Measurements from ENCODE around the gene ELL2. TPM values are rescaled to one million over a fixed set of nuclear protein-coding genes. Genes with fewer than 3 reads are reported as not detected.

ELL2 gene
- total RNA-seq, 6 experiments from 2014 or later = 74.3 to 96.4 (median 84.5) TPM

- intact Hi-C loops (cut with DNase I) = no loop called here
Measured at GRCh38 chr5:95942414-95942813, 19.2 kb downstream of the ELL2 start.

GRCh38 chr5:95941756-95942155 lies 19.9 kb downstream of the ELL2 start:
- peaks cover 0 to 64% (median 10%) of the 10 kb centered on the region in 4 donors for H3K4me1 ChIP-seq
- H3K9me3 ChIP-seq = no peaks in the 10 kb centered on the region
- H3K4me3 ChIP-seq = no peak overlapping the region
- TF ChIP-seq POLR2A (IDR thresholded peaks at IDR 0.05) = no peak
- no peak for TF ChIP-seq CTCF (IDR thresholded peaks at IDR 0.05)
- H3K27me3 ChIP-seq = no peaks in the 10 kb centered on the region
- ATAC-seq (no peak), DNase-seq (no peak)
- no peak overlapping the region for H3K27ac ChIP-seq
- H3K36me3 ChIP-seq = peaks cover 0 to 16% (median 2%) of the 10 kb centered on the region in 4 donors
- intact Hi-C loops (cut with DNase I) = no loop called here

More at GRCh38 chr5:95942414-95942813, 19.2 kb downstream of the ELL2 start:
- DNase-seq (no peak), ATAC-seq (no peak)
- Histone ChIP-seq H3K9me3 (no peaks in the 10 kb centered on the region), H3K27ac (no peak overlapping the region), H3K4me1 (peaks cover 0 to 69% (median 10%) of the 10 kb centered on the region in 4 donors), H3K27me3 (no peaks in the 10 kb centered on the region), H3K36me3 (peaks cover 0 to 16% (median 2%) of the 10 kb centered on the region in 4 donors), H3K4me3 (no peak overlapping the region)
- TF ChIP-seq CTCF (IDR thresholded peaks at IDR 0.05) (no peak), POLR2A (IDR thresholded peaks at IDR 0.05) (no peak)
- WGBS (ENCODE audit: insufficient coverage, low coverage, low lambda C conversion rate, missing lambda C conversion rate) = 74% methylated on average over 2 of the region's 2 CpGs

DNA sequence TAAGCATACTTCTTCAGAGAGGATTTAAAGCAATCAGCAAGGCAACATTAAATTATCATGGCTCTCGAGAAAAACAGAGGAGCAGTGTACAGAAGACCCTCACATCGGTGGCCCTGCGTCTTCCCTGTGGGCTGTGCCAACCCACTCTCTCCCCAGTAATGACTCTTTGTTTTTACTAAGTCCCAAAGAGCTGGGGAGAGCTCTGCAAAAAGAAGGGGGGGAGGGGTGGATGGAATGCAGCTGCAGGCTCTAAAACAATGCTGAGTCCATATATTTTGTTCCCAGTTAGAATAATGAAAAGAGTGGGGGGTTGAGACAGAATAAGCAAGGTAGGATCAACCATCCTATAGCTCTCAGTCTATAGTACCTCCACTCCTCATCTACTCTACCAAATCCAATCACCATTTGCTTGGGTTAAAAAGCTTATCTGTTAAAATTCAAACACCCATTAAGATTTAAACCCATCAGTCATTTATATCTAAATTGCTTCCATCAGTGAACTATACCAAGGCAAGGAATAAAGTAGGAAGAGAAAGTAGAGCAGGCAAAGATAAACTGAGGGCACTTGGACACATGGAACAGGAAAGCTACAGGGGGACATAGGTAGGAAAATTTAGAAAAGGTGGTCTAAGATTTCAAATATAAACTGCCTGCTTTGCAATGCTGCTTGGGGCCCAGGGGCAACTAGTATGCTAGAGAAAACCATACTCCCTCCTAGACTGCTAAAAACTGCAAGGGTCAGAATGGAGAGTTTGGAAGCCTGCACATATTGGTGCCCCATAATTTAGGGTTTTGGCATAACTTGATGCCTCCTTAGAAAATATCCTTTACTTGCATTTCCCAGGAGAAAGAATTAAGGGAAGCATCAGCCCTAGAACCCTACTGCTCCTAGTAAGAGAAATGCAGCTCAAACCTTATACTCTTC lies 20.6 kb downstream of the ELL2 start:
- intact Hi-C loops (cut with DNase I) = no loop called here
- DNase-seq (no peak), ATAC-seq (no peak)
- Histone ChIP-seq H3K4me3 (no peak overlapping the region), H3K27ac (no peak overlapping the region), H3K4me1 (peaks cover 0 to 57% (median 10%) of the 10 kb centered on the region in 4 donors), H3K36me3 (peaks cover 0 to 18% (median 2%) of the 10 kb centered on the region in 4 donors), H3K9me3 (no peaks in the 10 kb centered on the region), H3K27me3 (no peaks in the 10 kb centered on the region)
- no peak for TF ChIP-seq POLR2A (IDR thresholded peaks at IDR 0.05)
- no peak for TF ChIP-seq CTCF (IDR thresholded peaks at IDR 0.05)
- WGBS (ENCODE audit: insufficient coverage, low coverage, low lambda C conversion rate, missing lambda C conversion rate) = 86% methylated on average over 3 of the region's 3 CpGs

DNA sequence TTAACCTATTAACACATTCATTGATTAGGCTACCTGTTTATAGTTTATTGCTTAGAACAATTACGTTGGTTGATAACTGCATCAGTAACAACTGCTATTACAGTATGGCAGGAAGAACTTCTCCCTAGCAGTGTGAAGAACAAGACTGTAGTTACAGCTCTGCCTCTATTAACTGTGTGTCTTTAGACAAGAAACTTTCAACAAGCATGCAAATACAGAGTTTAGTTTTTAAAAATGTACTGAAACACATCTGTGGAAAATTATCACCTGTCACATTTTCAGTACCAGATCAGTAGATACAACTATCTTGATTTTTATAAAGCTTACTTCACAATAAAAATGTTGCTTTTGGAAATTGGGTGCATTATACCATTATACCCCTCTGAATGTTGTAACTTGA lies 22.2 kb downstream of the ELL2 start:
- TF ChIP-seq POLR2A (IDR thresholded peaks at IDR 0.05) = no peak
- no peak for TF ChIP-seq CTCF (IDR thresholded peaks at IDR 0.05)
- Histone ChIP-seq H3K27me3 (no peaks in the 10 kb centered on the region), H3K27ac (no peak overlapping the region), H3K9me3 (no peaks in the 10 kb centered on the region), H3K4me1 (peaks cover 0 to 42% (median 9%) of the 10 kb centered on the region in 4 donors), H3K36me3 (peaks cover 0 to 21% (median 2%) of the 10 kb centered on the region in 4 donors), H3K4me3 (no peak overlapping the region)
- intact Hi-C loops (cut with DNase I) = no loop called here
- WGBS (ENCODE audit: insufficient coverage, low coverage, low lambda C conversion rate, missing lambda C conversion rate) = 81% methylated on average over 1 of the region's 1 CpG
- ATAC-seq (no peak), DNase-seq (no peak)
